T-helper 17 cell (primary cell): ENCODE measurements around the gene ZNF775. TPM values are rescaled to one million over a fixed set of nuclear protein-coding genes. Genes with fewer than 3 reads are reported as not detected.

Source experiments
- total RNA-seq, 4 donors: library from RNA in 2 of 4; stranded (reverse) in 2 of 4; gene quantifications; one replicate each; pipeline ENCODE4 v1.2.3 and lab custom pipeline; 2022 to 2026

ZNF775 gene
- total RNA-seq, 2 donors from 2014 or later, result 1.4 to 2.1 TPM

Other genes with a start within 250 kb of the ZNF775 start
- gene LRRC61, start 56.0 kb upstream of the ZNF775 start, total RNA-seq, result 1 to 10 TPM; 6.4 to 6.9 TPM
- gene ACTR3C, start 55.8 kb upstream of the ZNF775 start, total RNA-seq, result 10 to 100 TPM in 1 of 2 donors, 1 to 10 TPM in 1; 6.0 to 10.2 TPM
- gene RARRES2, start 37.7 kb upstream of the ZNF775 start, total RNA-seq, result not detected
- gene REPIN1, start 10.5 kb upstream of the ZNF775 start, total RNA-seq, result 10 to 100 TPM; 43.0 to 49.8 TPM
- 10 to 100 TPM in 1 of 2 donors, 1 to 10 TPM in 1; 8.1 to 12.0 TPM for gene GIMAP8, start 71.3 kb downstream of the ZNF775 start, total RNA-seq
- gene GIMAP7, start 135.5 kb downstream of the ZNF775 start, total RNA-seq, result 10 to 100 TPM; 62.7 to 68.3 TPM
- gene GIMAP4, start 188.1 kb downstream of the ZNF775 start, total RNA-seq, result 100 to 1,000 TPM in 1 of 2 donors, 10 to 100 TPM in 1; 62.1 to 113 TPM